Cardiac muscle cell (in vitro differentiated cells and primary cell): ENCODE data around the gene SAMD4A. TPM values are rescaled to one million over a fixed set of nuclear protein-coding genes. Genes with fewer than 3 reads are reported as not detected.

Experiments used
- DNase-seq, 2 donors: peaks; one replicate each; pipeline versions ENCODE4 v3.0.0 to v3.0.0-alpha.2; 2010 to 2017; ENCODE audit warnings: low read depth in 1 of 2, low spot score in 1 of 2
- H3K27ac ChIP-seq: fragments of 200-600 bp; sonication (generic); 2 replicates; pipeline ENCODE4 v1.5.1; 2016
- H3K27me3 ChIP-seq: fragments of 200-600 bp; sonication (generic); 2 replicates; pipeline ENCODE4 v1.6.0; 2016; ENCODE audit warnings: control low read depth
- H3K36me3 ChIP-seq: fragments of 200-600 bp; sonication (generic); 2 replicates; pipeline ENCODE4 v1.5.1; 2016; ENCODE audit warnings: control low read depth
- H3K4me1 ChIP-seq: fragments of 200-600 bp; sonication (generic); 2 replicates; pipeline ENCODE4 v1.8.1; 2017; ENCODE audit warnings: low read depth, mild to moderate bottlenecking, mixed run types
- H3K4me3 ChIP-seq: fragments of 200-600 bp; sonication (generic); 2 replicates; pipeline ENCODE4 v1.5.1; 2016; ENCODE audit warnings: mild to moderate bottlenecking
- H3K9me3 ChIP-seq: fragments of 200-600 bp; sonication (generic); 2 replicates; pipeline ENCODE4 v1.5.1; 2017; ENCODE audit warnings: low read depth, mild to moderate bottlenecking, control low read depth
- CTCF ChIP-seq: IDR thresholded peaks from 2 replicates; pipeline ENCODE4 v1.5.1; 2012; ENCODE audit warnings: low read depth, mild to moderate bottlenecking, low read length
- polyA plus RNA-seq: library from polyadenylated mRNA; unstranded; fragments of >200 nt; fragmentation: Nextera tagmentation; extraction: Ambion mirVana; gene quantifications from 2 replicates; pipeline ENCODE4 v1.2.1, GENCODE V29; 2016
- total RNA-seq: library from RNA; depleted of rRNA; stranded (reverse); fragments of >200 nt; gene quantifications from 2 replicates; pipeline ENCODE4 v1.2.3, GENCODE V29; 2016

SAMD4A gene
- total and polyA plus RNA-seq, 2 experiments from 2014 or later = 14.4 to 60.4 TPM

- no peak for DNase-seq
- no peaks in the 10 kb centered on the region for H3K9me3 ChIP-seq
- H3K4me1 ChIP-seq = peaks cover 30% of the 10 kb centered on the region
- H3K27me3 ChIP-seq = no peaks in the 10 kb centered on the region
- no peak overlapping the region for H3K27ac ChIP-seq
- H3K4me3 ChIP-seq = no peak overlapping the region
- H3K36me3 ChIP-seq = no peaks in the 10 kb centered on the region
- TF ChIP-seq CTCF = no peak
Measured at GRCh38 chr14:54724676-54725325, 157.9 kb downstream of the SAMD4A start.

GRCh38 chr14:54725998-54726397 is 159.1 kb downstream of the SAMD4A start:
- Histone ChIP-seq H3K9me3 (no peaks in the 10 kb centered on the region), H3K27me3 (no peaks in the 10 kb centered on the region), H3K27ac (no peak overlapping the region), H3K4me3 (no peak overlapping the region), H3K36me3 (no peaks in the 10 kb centered on the region), H3K4me1 (peaks cover 32% of the 10 kb centered on the region)
- TF ChIP-seq CTCF = no peak
- DNase-seq = no peak

GRCh38 chr14:54727929-54728328 is 161.0 kb downstream of the SAMD4A start:
- Histone ChIP-seq H3K4me3 (no peak overlapping the region), H3K9me3 (no peaks in the 10 kb centered on the region), H3K27me3 (no peaks in the 10 kb centered on the region), H3K4me1 (peaks cover 44% of the 10 kb centered on the region), H3K27ac (no peak overlapping the region), H3K36me3 (no peaks in the 10 kb centered on the region)
- DNase-seq = no peak
- TF ChIP-seq CTCF = no peak

GRCh38 chr14:54728700-54729527 is 162.0 kb downstream of the SAMD4A start:
- Histone ChIP-seq H3K4me1 (peaks cover 54% of the 10 kb centered on the region), H3K9me3 (no peaks in the 10 kb centered on the region), H3K36me3 (no peaks in the 10 kb centered on the region), H3K27ac (peak overlapping the region; percentile 15), H3K27me3 (no peaks in the 10 kb centered on the region), H3K4me3 (no peak overlapping the region)
- TF ChIP-seq CTCF = no peak
- peak in 1 of 2 donors; percentile 59 for DNase-seq

- Histone ChIP-seq H3K4me1 (peaks cover 55% of the 10 kb centered on the region), H3K36me3 (no peaks in the 10 kb centered on the region), H3K4me3 (no peak overlapping the region), H3K27me3 (no peaks in the 10 kb centered on the region), H3K27ac (peak overlapping the region; percentile 63), H3K9me3 (no peaks in the 10 kb centered on the region)
- no peak for TF ChIP-seq CTCF
- peak in 1 of 2 donors; percentile 58 for DNase-seq
Measured at GRCh38 chr14:54730156-54730961, 163.4 kb downstream of the SAMD4A start.
